NCI-H345 treated with DMSO at 0.1 percent for 48 hours (cell line): Measurements from ENCODE around the gene RXRG.
"Not testable (repeated sequence)": the region's sequence is repeated elsewhere in the genome, so short reads cannot be mapped to it uniquely, and the experiment has no call there.

Experiments
- DNase-seq: peaks from one replicate; lab custom pipeline; 2025; ENCODE audit not compliant: unreplicated experiment; lab: John Stamatoyannopoulos, UW

RXRG gene

GRCh38 chr1:165444897-165445370 lies at the start of gene RXRG:
RXRG (minus strand) TSS chr1:165445126; CDS start chr1:165444893, 233 bp downstream.
- peak; percentile 54 for DNase-seq

- DNase-seq: no peak
Observed at GRCh38 chr1:165492845-165493373, 48.0 kb upstream of the RXRG start.

- DNase-seq: no peak
Observed at GRCh38 chr1:165490175-165490574, 45.2 kb upstream of the RXRG start.

- DNase-seq: no peak
Observed at GRCh38 chr1:165487921-165488320, 43.0 kb upstream of the RXRG start.

- DNase-seq: no peak
Observed at GRCh38 chr1:165486663-165487062, 41.7 kb upstream of the RXRG start.

- no peak for DNase-seq
Observed at GRCh38 chr1:165485716-165486115, 40.8 kb upstream of the RXRG start.

GRCh38 chr1:165484532-165484931 lies 39.6 kb upstream of the RXRG start:
- no peak for DNase-seq

- DNase-seq: no peak
Observed at GRCh38 chr1:165483412-165483811, 38.5 kb upstream of the RXRG start.

- no peak for DNase-seq
Observed at GRCh38 chr1:165481820-165482532, 37.0 kb upstream of the RXRG start.

- no peak for DNase-seq
Observed at GRCh38 chr1:165476776-165477175, 31.9 kb upstream of the RXRG start.

- no peak for DNase-seq
Observed at GRCh38 chr1:165474196-165474595, 29.3 kb upstream of the RXRG start.

GRCh38 chr1:165473081-165473480 lies 28.2 kb upstream of the RXRG start:
- no peak for DNase-seq

GRCh38 chr1:165468726-165469249 lies 23.9 kb upstream of the RXRG start:
- DNase-seq: no peak

- DNase-seq: no peak
Observed at GRCh38 chr1:165468253-165468652, 23.3 kb upstream of the RXRG start.

GRCh38 chr1:165467706-165468105 lies 22.8 kb upstream of the RXRG start:
- no peak for DNase-seq

- no peak for DNase-seq
Observed at GRCh38 chr1:165463978-165464377, 19.1 kb upstream of the RXRG start.

- DNase-seq: not testable (repeated sequence)
Observed at GRCh38 chr1:165459683-165460082, 14.8 kb upstream of the RXRG start.

GRCh38 chr1:165456861-165457260 lies 11.9 kb upstream of the RXRG start:
- peak; percentile 15 for DNase-seq

- DNase-seq: peak; percentile 17
Observed at GRCh38 chr1:165456114-165456513, 11.2 kb upstream of the RXRG start.

- no peak for DNase-seq
Observed at GRCh38 chr1:165455111-165455510, 10.2 kb upstream of the RXRG start.

- no peak for DNase-seq
Observed at GRCh38 chr1:165454091-165454610, 9.2 kb upstream of the RXRG start.
